Fibroblast of villous mesenchyme (primary cell): ENCODE measurements around the gene SLC44A2. TPM values are rescaled to one million over a fixed set of nuclear protein-coding genes. Genes with fewer than 3 reads are reported as not detected.
A peak's percentile ranks its signal among the peaks of the same experiment; 100 is the strongest.

ENCODE experiments used
- DNase-seq: peaks from one replicate; pipeline ENCODE4 v3.0.0-alpha.2; 2010; ENCODE audit warnings: low read depth
- H3K4me3 ChIP-seq: 2 replicates; pipeline ENCODE4 v1.5.1; 2011; ENCODE audit warnings: low read depth, mild to moderate bottlenecking, low read length
- total RNA-seq: library from RNA; depleted of rRNA; stranded (reverse); fragments of >200 nt; gene quantifications from 2 replicates; pipeline ENCODE4 v1.2.3, GENCODE V29; 2012
- TF ChIP-seq, protein P1 (sequence below): IDR thresholded peaks from 2 replicates; pipeline ENCODE4 v1.5.1; 2012; ENCODE audit warnings: low read depth, mild to moderate bottlenecking, low read length; ENCODE audit not compliant: insufficient read depth

SLC44A2 gene
- total RNA-seq, 1 donor = 88.5 TPM

DNA sequence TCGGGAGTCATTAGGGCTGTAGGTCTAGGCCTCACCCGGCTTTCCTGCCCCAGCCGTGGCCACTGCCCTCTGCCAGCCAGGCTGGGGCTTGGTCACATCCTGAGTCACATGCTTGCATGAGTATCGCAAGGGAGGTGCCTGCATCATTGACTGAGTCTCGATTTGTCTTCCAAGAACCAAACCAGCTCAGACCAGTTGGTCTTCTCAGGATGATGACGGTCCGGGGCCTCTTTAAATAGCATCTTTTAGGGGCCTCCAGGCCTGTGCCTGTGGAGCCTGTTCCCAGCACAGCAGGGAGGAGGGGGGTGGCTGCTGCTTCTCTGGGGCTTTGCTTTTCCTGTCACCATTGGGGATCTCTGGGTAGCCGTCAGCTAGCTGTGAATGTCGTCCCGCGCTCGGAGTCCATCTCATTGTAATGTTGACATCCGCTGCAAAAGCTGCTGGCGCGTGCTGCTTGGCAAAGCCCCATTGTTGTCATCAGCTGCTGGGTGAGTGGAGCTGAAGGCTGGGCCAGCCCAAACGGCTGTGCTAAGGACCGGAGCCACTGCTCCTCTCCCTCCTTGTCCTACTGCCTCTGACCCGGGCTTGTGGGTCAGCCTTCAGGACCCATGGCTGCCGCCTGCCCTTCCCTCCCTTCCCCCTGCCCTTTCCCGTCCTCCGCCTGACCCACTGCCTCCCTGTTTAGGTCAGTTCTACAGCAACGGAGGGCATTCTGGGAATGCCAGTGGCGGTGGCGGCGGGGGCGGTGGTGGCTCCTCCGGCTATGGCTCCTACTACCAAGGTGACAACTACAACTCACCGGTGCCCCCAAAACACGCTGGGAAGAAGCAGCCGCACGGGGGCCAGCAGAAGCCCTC, 61.5 kb downstream of the SLC44A2 start:
- H3K4me3 ChIP-seq = no peak overlapping the region
- no peak for DNase-seq
- TF ChIP-seq, protein P1, sequence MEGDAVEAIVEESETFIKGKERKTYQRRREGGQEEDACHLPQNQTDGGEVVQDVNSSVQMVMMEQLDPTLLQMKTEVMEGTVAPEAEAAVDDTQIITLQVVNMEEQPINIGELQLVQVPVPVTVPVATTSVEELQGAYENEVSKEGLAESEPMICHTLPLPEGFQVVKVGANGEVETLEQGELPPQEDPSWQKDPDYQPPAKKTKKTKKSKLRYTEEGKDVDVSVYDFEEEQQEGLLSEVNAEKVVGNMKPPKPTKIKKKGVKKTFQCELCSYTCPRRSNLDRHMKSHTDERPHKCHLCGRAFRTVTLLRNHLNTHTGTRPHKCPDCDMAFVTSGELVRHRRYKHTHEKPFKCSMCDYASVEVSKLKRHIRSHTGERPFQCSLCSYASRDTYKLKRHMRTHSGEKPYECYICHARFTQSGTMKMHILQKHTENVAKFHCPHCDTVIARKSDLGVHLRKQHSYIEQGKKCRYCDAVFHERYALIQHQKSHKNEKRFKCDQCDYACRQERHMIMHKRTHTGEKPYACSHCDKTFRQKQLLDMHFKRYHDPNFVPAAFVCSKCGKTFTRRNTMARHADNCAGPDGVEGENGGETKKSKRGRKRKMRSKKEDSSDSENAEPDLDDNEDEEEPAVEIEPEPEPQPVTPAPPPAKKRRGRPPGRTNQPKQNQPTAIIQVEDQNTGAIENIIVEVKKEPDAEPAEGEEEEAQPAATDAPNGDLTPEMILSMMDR = no peak

- no peak overlapping the region for H3K4me3 ChIP-seq
- TF ChIP-seq, protein P1 = no peak
- no peak for DNase-seq
These were observed 62.4 kb downstream of the SLC44A2 start for GRCh38 chr19:10687518-10688288.

DNA sequence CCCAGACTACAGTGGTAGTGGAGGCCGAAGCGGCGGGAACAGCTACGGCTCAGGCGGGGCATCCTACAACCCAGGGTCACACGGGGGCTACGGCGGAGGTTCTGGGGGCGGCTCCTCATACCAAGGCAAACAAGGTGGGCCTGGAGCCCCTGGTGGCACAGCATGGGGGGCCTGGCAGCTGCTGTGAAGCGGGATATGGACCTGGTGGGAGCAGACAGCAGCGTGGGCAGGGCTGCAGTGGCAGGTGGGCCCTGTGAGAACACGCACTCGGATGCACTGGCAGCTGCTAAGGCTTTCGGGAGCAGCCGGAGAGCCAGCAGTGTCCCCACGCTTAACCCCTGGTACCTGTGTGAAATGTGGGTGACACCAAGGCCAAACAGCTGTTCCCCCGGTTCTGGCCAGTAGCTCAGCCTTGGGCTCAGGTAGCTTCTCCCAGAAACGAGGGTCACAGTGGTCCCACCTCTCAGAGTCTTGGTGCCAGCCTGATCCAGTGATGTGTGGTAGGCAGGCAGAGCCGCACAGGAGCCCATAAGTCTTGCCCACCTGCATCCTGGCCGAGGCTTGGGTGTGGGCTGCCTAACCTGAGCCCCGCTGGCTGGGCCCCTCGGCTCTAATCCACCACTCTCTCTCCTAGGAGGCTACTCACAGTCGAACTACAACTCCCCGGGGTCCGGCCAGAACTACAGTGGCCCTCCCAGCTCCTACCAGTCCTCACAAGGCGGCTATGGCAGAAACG, 63.4 kb downstream of the SLC44A2 start:
- DNase-seq = no peak
- H3K4me3 ChIP-seq = no peak overlapping the region
- TF ChIP-seq, protein P1 = no peak

- no peak overlapping the region for H3K4me3 ChIP-seq
These were observed 65.0 kb downstream of the SLC44A2 start for GRCh38 chr19:10690341-10690781.

DNA sequence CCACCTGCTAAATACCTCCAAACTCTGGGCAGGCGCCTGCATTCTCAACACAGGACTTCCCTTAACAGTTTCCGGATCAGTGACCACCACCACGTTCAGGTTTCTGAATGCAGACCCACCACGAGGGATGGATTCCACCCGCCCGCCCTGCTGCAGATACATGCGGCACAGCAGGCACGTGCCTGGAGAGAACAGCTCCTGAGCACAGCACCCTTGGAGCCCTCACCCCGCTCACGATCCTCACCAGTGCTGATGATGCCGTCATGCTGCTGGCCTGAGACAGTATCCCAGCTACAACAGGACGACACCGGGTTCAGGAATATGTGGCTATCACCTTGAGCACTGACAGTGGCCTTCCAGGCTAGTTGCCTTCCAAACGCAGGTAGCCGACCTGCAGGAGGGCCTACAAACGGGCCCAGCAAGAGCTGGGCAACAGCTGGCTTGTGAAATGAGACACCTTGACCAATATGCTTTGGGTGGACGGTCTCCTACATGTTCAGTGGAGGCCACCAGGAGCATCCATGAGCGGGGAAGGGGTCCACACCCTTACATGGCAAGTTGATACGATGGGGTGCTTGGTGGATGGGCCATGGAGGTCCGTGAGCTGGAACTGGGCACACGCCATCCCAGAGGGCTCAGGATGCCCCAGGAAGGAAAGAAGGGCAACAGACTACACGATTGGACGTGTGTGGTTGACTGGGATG, 66.0 kb downstream of the SLC44A2 start:
- TF ChIP-seq, protein P1 = no peak
- DNase-seq = no peak
- no peak overlapping the region for H3K4me3 ChIP-seq

More at GRCh38 chr19:10690341-10690781, 65.0 kb downstream of the SLC44A2 start:
- peak; percentile 85 for DNase-seq
- TF ChIP-seq, protein P1 = no peak

DNA sequence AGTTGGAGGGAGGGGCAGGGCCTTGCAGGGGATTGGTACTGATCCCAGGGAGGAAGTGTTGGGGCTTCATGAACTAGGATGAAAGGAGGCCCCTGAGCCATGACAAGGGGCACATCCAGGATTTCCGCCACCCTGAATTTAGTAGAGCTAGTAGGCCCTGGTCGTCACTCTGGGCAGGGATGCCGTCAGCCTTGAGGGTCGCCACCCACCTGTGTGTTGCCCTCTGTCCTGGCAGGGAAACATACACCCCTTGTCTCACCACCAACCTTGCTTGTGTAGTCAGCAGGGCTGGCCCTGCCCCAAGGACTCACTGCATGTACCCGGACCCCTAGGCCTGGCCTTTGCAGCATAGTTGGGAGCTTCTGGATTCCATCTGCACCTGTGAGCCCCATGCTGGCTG, 66.5 kb downstream of the SLC44A2 start:
- TF ChIP-seq, protein P1 = no peak
- H3K4me3 ChIP-seq = no peak overlapping the region
- no peak for DNase-seq
